K562 treated with DMSO at 1 percent for 12 hours (cell line): ENCODE measurements around the gene TP53INP2. TPM values are rescaled to one million over a fixed set of nuclear protein-coding genes. Genes with fewer than 3 reads are reported as not detected.

ENCODE experiments used
- total RNA-seq: library from RNA; unstranded; fragments of 300-600 nt; gene quantifications from 2 replicates; pipeline ENCODE4 v1.2.3, GENCODE V29; 2022; ENCODE audit not compliant: insufficient read depth

The TP53INP2 gene
- total RNA-seq: 8.0 and 27.1 TPM in 2 replicates

GRCh38 chr20:34704177-34705007 is at the start of gene TP53INP2:
TP53INP2 (plus strand) TSS chr20:34704344; CDS start chr20:34708740, 4,396 bp downstream.

GRCh38 chr20:34676642-34677373 is 27.3 kb upstream of the TP53INP2 start, which contains the start of gene PIGU:
PIGU (minus strand) TSS chr20:34677092; CDS start chr20:34677085, 7 bp downstream.

Other genes with a start within 250 kb of the TP53INP2 start
- 348 and 417 TPM in 2 replicates for gene DYNLRB1, start 187.9 kb upstream of the TP53INP2 start, total RNA-seq
- gene MAP1LC3A, start 145.6 kb upstream of the TP53INP2 start, total RNA-seq: not detected in 2 replicates
- 21.6 and 30.4 TPM in 2 replicates for gene PIGU, start 27.3 kb upstream of the TP53INP2 start, total RNA-seq
- 4.7 and 18.8 TPM in 2 replicates for gene NCOA6, start 121.3 kb downstream of the TP53INP2 start, total RNA-seq
- gene GGT7, start 168.5 kb downstream of the TP53INP2 start, total RNA-seq: 27.9 and 44.4 TPM in 2 replicates
- 46.9 and 65.9 TPM in 2 replicates for gene ACSS2, start 172.3 kb downstream of the TP53INP2 start, total RNA-seq